ENCODE measurements around the gene SPEN.
"Not testable (repeated sequence)": the region's sequence is repeated elsewhere in the genome, so short reads cannot be mapped to it uniquely, and the experiment has no call there.

The SPEN gene

GRCh38 chr1:15900662-15901279 lies 53.3 kb downstream of the SPEN start:
- DNase-seq = no peak

- DNase-seq = no peak
These were observed 55.4 kb downstream of the SPEN start for GRCh38 chr1:15902882-15903281.

GRCh38 chr1:15908597-15908996 lies 61.1 kb downstream of the SPEN start:
- DNase-seq = no peak

GRCh38 chr1:15911141-15911540 lies 63.6 kb downstream of the SPEN start:
- no peak for DNase-seq

GRCh38 chr1:15911927-15912326 lies 64.4 kb downstream of the SPEN start:
- no peak for DNase-seq

DNA sequence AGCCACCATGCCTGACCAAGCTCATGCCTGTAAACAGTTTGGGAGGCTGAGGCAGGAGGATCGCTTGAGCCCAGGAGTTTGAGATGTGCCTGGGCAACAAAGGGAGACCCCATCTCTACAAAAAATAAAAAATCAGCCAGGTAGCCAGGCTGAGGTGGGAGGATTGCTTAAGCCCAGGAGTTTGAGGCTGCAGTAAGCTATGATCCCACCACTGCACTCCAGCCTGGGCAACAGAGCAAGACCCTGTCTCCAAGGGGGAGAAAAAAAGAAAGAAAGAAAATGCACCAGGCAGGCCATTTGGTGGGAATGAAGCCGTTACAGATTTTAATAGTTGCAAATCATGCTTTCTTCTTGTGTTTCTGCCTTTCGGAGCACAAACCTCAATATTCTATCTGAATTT lies 66.1 kb downstream of the SPEN start:
- DNase-seq = not testable (repeated sequence)

GRCh38 chr1:15915991-15916390 lies 68.5 kb downstream of the SPEN start:
- DNase-seq = no peak

- no peak for DNase-seq
These were observed 68.9 kb downstream of the SPEN start for GRCh38 chr1:15916417-15916816.

GRCh38 chr1:15916916-15917315 lies 69.4 kb downstream of the SPEN start:
- no peak for DNase-seq

GRCh38 chr1:15918962-15919715 lies 71.6 kb downstream of the SPEN start:
- peak; percentile 79 for DNase-seq

- DNase-seq = no peak
These were observed 75.7 kb downstream of the SPEN start for GRCh38 chr1:15923241-15923640.

DNA sequence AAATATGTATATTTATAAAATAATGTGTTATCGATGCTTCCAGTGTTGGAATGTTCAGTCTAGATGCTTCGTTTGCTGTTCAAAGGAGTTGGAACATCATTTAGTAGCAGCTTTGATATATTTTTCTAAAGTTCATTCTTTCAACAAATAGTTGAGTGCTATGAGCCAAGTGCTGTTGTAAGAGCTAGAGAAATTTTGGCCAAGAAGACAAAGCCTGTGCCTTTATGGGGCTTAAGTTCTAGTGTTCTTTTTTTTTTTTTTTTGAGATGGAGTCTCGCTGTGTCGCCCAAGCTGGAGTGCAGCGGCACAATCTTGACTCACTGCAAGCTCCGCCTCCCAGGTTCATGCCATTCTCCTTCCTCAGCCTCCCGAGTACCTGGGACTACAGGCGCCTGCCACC lies 78.9 kb downstream of the SPEN start:
- DNase-seq = not testable (repeated sequence)

- no peak for DNase-seq
These were observed 81.8 kb downstream of the SPEN start for GRCh38 chr1:15928971-15929965.

DNA sequence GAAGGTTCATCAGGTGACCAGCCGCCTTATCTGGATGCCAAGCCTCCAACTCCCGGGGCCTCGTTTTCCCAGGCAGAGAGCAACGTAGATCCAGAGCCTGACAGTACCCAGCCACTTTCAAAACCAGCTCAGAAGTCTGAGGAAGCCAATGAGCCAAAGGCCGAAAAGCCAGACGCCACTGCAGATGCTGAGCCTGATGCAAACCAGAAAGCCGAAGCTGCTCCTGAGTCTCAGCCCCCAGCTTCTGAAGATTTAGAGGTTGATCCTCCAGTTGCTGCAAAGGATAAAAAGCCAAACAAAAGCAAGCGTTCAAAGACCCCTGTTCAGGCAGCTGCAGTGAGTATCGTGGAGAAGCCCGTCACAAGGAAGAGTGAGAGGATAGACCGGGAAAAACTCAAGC lies 83.9 kb downstream of the SPEN start:
- no peak for DNase-seq

DNA sequence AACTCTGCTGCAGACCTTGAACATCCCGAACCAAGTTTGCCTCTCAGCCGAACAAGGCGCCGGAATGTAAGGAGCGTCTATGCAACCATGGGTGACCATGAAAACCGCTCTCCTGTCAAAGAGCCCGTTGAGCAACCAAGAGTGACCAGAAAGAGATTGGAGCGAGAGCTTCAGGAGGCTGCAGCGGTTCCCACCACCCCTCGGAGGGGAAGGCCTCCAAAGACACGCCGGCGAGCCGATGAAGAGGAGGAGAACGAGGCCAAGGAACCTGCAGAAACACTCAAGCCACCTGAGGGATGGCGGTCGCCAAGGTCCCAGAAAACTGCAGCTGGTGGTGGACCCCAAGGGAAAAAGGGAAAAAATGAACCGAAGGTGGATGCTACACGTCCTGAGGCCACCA lies 84.4 kb downstream of the SPEN start:
- DNase-seq = no peak

DNA sequence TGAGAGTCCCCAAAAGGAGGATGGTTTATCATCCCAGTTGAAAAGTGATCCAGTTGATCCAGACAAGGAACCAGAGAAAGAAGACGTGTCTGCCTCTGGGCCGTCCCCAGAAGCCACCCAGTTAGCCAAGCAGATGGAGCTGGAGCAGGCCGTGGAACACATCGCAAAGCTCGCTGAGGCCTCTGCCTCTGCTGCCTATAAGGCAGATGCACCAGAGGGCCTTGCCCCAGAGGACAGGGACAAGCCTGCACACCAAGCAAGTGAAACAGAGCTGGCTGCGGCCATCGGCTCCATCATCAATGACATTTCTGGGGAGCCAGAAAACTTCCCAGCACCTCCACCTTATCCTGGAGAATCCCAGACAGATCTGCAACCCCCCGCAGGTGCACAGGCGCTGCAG lies 85.1 kb downstream of the SPEN start:
- no peak for DNase-seq

DNA sequence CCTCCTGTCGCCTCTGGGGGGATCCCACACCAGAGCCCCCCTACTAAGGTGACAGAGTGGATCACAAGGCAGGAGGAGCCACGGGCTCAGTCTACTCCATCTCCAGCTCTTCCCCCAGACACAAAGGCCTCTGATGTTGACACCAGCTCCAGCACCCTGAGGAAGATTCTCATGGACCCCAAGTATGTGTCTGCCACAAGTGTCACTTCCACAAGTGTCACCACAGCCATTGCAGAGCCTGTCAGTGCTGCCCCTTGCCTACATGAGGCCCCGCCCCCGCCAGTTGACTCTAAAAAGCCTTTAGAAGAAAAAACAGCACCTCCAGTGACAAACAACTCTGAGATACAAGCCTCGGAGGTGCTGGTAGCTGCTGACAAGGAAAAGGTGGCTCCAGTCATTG lies 86.2 kb downstream of the SPEN start:
- DNase-seq = no peak

GRCh38 chr1:15934211-15935055 lies 86.9 kb downstream of the SPEN start:
- DNase-seq = no peak

- DNase-seq = no peak
These were observed 87.8 kb downstream of the SPEN start for GRCh38 chr1:15935056-15935950.

DNA sequence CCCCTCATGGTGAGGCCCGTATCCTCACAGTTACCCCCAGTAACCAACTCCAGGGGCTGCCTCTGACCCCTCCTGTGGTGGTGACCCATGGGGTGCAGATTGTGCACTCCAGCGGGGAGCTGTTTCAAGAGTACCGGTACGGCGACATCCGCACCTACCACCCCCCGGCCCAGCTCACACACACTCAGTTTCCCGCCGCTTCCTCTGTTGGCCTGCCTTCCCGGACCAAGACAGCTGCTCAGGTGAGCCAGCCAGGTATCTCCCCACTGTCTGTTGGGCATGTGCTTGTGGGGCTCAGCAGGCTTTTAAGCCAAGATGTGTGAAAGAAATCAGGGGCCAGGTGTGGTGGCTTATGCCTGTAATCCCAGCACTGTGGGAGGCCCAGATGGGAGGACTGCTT lies 88.5 kb downstream of the SPEN start:
- no peak for DNase-seq

GRCh38 chr1:15937146-15937545 lies 89.6 kb downstream of the SPEN start:
- DNase-seq = no peak
